ENCODE measurements around the gene NCBP3. TPM values are rescaled to one million over a fixed set of nuclear protein-coding genes. Genes with fewer than 3 reads are reported as not detected.
"Not testable (repeated sequence)": the region's sequence is repeated elsewhere in the genome, so short reads cannot be mapped to it uniquely, and the experiment has no call there.

The NCBP3 gene
- total RNA-seq, 1 donor: 10.8 TPM

DNA sequence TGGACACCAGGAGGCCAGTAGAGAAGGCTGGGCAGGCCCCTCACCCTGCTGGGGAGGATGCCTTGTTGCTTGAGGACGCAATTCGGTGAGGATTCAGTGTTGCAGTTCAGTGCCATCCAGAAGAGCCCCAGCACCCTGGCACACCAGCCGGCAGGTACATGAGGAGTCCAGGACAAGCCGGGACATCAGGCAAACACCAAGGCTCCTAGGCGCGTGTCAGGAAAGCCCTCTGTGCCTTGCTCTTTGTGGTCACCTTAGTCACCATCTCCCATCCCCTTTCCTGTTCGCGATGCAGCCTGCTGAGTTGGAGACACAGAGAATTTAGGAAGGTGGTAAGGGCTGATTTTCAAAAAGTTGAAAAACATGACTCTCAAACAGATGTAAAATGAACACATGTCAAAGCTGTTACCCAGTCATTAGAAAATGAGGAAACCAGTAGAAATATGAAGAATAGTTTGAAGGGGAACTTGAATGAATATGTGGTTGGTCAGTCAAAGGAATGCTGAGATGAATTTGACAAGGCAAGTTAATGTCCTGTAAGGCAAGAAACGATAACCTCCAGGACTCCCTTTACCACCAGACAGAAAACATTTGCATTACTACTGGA is 2.3 kb upstream of the NCBP3 start:
- DNase-seq (ENCODE audit: low read depth in 2 of 3, low spot score in 2 of 3): no peak

- DNase-seq (ENCODE audit: low read depth in 2 of 3, low spot score in 2 of 3): no peak
These were observed 1.2 kb upstream of the NCBP3 start for GRCh38 chr17:3847165-3847670.

DNA sequence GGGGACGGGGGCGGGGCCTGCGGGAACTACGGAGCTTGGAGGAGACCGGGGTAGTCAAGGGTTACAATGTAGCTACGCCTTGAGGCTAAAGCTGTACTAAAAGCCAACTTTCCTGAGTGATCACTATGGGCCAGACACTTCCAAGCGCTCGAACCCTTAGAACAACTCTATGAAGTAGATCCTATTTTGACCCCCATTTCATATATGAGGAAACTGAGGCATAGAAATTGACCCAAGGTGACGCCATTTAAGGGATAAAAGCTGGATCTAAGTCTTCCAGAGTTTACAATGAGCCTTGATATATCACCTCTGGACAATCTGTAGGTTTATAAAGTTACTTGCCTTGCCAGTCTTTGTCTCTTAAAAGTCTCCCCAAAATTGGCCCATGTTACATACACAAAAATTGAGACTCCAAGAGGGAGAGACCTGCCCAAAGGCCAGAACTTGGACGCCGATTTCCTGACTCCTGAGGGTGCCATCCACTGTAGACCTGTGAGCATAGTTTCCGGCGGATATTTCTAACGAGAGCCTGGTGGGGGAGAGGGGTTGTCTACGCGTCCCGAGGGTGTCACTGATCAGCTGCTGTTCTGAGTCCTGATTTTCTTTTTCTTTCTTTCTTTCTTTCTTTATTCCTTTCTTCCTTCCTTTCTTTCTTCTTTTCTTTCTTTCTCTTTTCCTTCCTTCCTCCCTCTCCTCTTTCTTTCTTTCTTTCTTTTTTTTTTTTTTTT is 555 bp upstream of the NCBP3 start:
- DNase-seq (ENCODE audit: low read depth in 2 of 3, low spot score in 2 of 3): no peak

- DNase-seq (ENCODE audit: low read depth in 2 of 3, low spot score in 2 of 3): peak in 2 of 3 donors; percentile 18 to 38
These were observed 790 bp downstream of the NCBP3 start for GRCh38 chr17:3845291-3845620.

GRCh38 chr17:3844556-3844955 is 1.5 kb downstream of the NCBP3 start:
- not testable (repeated sequence) for DNase-seq (ENCODE audit: low read depth in 2 of 3, low spot score in 2 of 3)

DNA sequence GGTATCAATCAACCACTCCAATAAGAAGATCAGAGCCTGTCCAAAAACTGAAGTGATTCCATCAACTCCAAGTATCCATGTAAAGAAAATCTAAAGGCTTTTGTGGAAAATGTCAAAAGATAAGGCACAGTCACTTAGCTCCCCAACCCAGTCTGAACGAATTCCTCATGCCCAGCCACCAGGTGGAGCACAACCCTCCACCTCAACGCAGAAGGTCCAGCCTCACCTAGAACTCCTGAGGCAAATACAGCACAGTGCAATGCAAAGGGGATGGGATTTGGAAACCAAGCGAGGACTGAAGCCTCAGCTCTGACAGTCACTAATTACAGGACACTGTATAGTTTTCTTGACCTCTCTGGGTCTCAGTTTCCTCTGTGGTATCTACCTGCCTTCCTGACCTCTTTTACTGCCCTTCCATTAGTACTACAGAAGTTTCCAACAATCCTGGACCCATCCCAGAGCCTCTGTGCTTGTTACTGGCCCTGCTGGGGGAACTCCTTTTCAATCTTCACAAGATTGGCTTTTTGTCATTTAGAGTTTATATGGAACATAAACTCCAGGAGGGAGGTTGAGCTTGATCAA is 2.0 kb downstream of the NCBP3 start:
- DNase-seq (ENCODE audit: low read depth in 2 of 3, low spot score in 2 of 3): peak in 2 of 3 donors; percentile 58 to 71

GRCh38 chr17:3838206-3838605 is 7.8 kb downstream of the NCBP3 start:
- no peak for DNase-seq (ENCODE audit: low read depth in 2 of 3, low spot score in 2 of 3)

DNA sequence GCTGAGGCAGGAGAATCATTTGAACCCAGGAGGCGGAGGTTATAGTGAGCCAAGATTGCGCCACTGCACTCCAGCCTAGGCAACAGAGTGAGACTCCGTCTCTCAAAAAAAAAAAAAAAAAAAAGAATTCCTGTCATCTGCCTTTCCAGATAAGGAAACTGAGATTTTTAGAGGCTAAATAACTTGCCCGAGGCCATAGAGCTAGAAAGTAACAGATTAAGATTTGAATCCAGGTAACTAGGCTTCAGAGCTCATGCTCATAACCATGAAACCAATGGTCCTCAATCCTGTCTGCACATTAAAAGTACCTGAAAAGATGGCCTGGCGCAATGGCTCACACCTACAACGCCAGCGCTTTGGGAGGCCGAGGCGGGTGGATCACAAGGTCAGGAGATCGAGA is 9.5 kb downstream of the NCBP3 start:
- no peak for DNase-seq (ENCODE audit: low read depth in 2 of 3, low spot score in 2 of 3)

GRCh38 chr17:3835410-3836229 is 10.4 kb downstream of the NCBP3 start:
- no peak for DNase-seq (ENCODE audit: low read depth in 2 of 3, low spot score in 2 of 3)

DNA sequence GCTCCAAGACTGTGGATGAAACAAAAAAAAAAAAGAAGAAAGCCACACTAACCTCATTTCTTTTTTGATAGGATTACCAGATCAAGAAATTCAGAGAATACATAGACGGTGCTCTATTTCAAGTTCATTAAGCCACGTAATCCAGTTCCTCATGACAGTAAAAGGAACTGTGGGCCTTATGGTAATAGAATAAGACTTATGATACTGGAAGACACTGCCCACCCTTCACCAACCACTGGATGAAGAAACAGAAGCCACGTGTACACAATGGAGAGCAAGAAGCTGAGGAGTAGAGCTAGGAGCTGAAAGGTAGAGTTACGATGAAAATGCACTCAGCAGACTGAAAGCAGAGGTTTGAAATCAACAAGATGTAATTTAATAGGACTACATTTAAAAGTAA is 11.2 kb downstream of the NCBP3 start:
- DNase-seq (ENCODE audit: low read depth in 2 of 3, low spot score in 2 of 3): no peak

DNA sequence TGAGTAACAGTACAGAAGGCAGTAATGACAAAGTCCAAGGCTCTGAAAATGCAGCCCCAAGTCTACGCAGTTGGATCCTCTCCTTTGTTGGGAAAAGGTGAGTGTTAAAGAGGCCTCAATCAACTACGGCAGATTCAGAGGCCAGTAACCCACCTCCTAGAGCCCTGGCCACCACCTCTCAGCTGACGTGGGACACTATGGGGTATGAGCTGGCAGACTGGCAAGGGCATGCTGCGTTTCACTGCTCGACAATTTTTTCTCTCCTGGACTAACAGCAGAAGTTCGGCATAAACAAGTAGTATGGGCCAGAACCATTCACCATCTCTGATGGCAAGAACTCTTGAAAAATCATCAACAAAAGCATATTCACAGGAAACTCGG is 17.2 kb downstream of the NCBP3 start:
- DNase-seq (ENCODE audit: low read depth in 2 of 3, low spot score in 2 of 3): no peak

DNA sequence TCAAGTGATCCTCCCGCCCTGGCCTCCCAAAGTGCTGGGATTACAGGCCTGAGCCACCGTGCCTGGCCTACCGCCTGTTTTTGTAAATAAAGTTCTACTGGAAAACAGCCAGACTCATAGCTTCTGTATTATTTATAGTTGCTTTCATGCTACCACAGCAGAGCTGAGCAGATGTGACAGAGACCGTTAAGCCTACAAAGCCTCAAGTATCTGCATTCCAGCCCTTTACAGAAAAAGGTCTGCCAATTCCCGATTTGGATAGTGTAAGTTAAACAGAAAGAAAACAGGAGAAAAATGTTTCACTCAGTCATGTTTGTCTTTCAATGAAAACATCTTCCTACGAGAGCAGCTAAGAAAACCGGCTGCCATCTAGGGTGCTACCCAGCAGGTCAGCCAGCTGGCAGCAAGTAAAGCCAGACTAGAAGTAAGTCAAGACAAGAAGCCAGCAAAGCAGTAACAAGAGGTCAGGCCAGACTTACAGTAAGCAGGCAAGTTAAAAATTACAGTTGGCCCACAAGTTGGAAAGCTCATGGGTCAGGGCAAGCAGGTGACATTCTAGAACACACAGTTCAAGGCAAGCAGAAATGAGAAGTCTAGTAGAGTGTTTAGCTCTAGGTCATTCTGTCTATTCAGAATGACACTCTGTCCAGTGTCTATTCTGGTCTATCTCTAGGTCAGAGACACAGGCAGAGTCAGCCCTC is 17.7 kb downstream of the NCBP3 start:
- DNase-seq (ENCODE audit: low read depth in 2 of 3, low spot score in 2 of 3): no peak

GRCh38 chr17:3827124-3827773 is 18.8 kb downstream of the NCBP3 start:
- DNase-seq (ENCODE audit: low read depth in 2 of 3, low spot score in 2 of 3): peak; percentile 48 to 86 (median 62)

- DNase-seq (ENCODE audit: low read depth in 2 of 3, low spot score in 2 of 3): no peak
These were observed 19.9 kb downstream of the NCBP3 start for GRCh38 chr17:3826191-3826590.

DNA sequence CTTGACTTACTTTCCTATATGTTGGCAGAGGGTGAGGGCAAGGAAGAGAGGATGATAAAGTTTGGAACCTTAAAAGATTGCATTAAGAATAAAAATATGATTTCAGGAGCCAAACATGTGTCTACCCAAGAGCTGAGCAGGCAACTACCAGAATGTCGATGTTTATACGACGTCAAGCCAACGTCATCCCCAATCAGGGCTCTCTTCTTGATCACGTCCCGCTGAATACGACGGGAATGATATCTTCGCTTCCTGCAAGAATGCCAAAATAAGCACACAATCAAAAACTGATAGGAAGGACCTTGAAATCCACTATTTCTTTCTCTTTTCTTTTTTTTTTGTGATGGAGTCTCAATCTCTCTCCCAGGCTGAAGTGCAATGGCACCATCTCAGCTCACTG is 24.9 kb downstream of the NCBP3 start:
- no peak for DNase-seq (ENCODE audit: low read depth in 2 of 3, low spot score in 2 of 3)

DNA sequence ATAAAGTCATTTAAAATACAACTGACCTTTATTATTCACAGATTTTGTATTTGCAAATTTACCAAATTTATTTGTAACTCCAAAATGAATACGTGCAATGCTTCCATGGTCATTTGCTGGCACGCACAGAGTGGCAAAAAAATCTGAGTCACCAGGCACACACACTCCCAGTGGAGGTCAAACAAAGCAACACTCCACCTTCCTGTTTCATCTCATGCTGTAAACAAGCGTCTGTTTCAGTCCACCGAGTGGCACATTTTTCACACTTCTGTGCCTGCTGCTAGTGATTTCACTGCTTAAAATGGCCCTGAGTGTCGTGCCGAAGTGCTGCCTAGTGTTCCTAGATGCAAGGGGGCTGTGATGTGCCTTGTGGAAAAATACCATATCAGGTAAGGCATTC is 27.3 kb downstream of the NCBP3 start:
- no peak for DNase-seq (ENCODE audit: low read depth in 2 of 3, low spot score in 2 of 3)

- DNase-seq (ENCODE audit: low read depth in 2 of 3, low spot score in 2 of 3): no peak
These were observed 28.0 kb downstream of the NCBP3 start for GRCh38 chr17:3817851-3818605.

- DNase-seq (ENCODE audit: low read depth in 2 of 3, low spot score in 2 of 3): no peak
These were observed 30.1 kb downstream of the NCBP3 start for GRCh38 chr17:3815925-3816324.

- DNase-seq (ENCODE audit: low read depth in 2 of 3, low spot score in 2 of 3): no peak
These were observed 30.9 kb downstream of the NCBP3 start for GRCh38 chr17:3815122-3815521.

Measured in hematopoietic multipotent progenitor cell (in vitro differentiated cells).